GM19438 (cell line): ENCODE measurements around the gene FAM3D.

Experiments used
- ATAC-seq: cut with Tn5 transposase; IDR thresholded peaks from one replicate; pipeline ENCODE4 v1.9.1; 2021; ENCODE audit warnings: low read depth; ENCODE audit not compliant: unreplicated experiment

FAM3D gene

DNA sequence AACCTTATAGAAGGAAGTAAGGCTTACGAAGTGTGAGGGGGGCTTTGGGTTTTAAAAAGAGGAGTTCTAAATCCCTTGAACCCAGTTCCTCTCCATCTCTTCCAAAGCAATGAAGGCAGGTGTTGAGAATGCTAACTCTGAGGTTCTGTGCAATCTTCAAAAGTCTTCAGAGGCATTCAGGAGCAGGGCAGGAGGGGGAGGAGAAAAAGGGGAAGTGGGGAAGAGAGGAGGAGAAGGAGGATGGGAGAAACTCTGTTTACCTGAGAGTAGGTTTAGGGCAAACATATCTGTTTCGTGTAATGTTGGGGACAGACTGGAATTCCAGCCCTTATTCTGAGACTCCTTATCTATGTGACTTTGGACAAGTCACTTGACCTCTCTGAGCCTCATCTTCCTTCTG is 36.9 kb downstream of the FAM3D start:
- ATAC-seq, result no peak

DNA sequence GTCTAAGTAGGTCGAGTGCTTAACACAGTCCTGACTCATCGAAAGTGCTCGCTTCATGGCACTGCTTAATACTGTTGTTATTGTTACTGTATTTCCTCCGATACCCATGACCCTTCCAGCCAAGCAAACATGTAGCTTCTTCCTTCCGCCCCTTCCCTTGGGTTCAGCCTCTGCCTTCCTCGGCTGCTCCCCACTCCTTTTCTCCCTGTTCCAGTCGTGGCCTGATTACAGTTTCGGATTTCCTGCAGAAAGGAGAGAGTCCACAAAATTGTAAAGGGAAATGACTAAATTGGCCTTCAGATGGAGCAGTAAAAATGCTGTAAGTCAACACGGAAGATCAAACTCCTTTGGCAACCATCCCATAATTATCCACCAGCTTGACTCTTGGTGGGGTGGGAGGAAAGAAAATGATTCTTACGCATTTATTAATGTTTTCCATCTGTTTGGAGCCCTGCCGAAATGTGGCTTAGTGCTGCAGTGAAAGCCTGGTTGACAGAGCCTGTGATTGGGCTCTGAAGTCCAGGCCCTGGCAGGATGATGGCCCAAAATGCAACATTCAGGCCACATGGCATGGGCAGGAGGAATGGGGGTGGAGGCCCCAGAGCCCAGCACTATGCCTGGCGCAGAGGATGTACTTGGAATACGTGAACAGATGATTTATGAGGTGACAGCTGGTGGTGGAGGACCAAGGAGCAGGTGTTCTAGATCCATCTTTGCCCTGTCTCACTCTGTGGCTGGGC is 37.6 kb downstream of the FAM3D start:
- no peak for ATAC-seq

DNA sequence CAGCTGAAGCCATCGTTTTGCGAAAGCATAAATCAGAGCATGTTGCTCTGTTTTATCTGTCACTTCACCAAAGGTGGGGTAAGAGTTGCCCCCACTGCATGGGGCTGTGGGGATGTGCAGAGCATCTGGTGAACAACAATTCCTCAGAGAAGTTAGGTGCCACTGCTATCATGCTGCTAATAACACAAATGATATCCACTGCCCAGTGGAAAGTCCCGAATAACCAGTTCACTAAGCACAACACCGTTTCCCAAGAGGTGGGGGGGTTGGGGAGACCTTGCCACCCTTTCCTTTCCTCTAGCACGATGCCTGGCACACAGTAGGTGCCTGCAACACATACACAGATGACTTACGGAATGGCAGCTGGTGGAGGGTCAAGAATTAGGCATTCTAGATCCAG is 38.6 kb downstream of the FAM3D start:
- no peak for ATAC-seq

DNA sequence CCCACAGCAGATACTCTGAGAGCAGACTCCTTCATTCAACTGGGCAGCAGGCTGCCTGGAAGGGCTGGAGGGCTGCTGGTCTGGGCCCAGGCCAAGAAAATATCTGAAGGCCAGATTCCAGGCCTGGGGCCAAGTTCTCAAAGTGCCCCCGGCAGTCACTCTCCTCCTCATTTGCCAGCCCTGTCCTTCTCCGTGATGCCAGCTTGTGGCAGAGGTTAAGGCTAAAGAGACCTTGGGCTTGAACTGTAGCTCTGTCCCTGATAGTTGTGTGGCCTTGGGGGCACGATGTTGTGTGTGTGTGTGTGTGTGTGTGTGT is 39.0 kb downstream of the FAM3D start:
- ATAC-seq, result no peak

DNA sequence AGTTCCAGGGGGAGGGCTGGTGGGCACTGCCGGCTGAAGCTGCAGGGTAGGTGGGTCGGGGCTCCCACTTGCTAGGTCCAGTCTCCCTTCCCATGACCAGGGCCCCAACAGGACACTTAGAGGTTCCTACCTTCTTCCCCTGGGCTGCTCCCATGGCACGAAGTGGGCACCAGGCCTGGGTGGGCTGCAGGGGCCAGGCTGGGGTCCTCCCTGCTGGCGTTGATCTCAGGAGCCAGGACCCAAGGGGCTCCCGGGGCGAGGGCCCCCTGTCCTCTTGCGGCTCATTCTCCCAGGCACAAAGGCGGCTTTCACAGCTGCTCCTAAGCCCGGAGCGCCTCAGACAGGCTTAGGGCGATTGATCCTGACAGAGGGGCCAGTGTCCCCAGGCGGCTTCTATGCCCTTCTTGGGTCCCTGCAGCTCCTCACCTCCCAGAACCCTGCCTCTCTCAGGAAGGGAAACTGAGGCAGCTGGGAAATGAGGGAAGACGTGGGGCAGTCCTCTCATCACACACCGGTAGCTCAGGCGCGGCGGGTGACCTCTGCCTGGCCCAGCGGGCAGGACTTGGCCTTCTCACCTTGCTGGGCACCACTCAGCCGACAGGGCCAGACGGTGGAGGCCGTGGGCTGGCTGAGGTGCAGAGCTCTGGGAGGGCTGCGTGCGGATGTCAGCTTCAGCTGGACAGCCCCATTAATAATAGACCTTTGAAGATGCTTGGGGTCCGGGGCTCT is 39.6 kb downstream of the FAM3D start:
- no peak for ATAC-seq

DNA sequence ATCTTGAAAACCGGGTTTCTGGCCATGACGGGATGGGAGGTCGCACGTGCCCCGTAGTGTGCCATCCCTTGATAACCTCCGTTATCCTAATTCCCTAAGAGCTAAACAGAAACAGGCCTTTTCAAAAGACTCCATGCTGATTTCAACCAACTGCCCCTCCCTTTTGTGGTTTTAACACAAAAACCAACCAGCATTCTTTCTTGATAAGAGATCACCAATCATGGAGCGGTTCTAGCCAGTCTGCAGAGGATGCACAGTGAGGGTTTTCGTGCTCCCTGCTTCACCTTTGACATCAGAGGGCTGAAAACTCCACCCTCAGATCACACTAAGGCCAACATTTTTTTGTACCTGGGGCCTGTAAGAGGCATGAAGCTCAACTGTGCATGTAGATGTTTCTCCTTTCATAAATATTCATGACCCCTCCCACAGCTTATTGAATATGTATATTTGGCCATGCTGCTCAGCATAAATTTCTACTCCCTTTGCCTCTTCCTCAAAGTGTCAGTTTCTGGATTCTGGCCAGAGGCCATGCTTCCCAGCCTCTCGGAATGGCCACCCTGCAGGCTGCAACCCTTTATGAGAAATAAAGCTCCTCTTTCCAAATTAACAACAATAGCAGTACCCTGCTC is 41.3 kb downstream of the FAM3D start:
- no peak for ATAC-seq

DNA sequence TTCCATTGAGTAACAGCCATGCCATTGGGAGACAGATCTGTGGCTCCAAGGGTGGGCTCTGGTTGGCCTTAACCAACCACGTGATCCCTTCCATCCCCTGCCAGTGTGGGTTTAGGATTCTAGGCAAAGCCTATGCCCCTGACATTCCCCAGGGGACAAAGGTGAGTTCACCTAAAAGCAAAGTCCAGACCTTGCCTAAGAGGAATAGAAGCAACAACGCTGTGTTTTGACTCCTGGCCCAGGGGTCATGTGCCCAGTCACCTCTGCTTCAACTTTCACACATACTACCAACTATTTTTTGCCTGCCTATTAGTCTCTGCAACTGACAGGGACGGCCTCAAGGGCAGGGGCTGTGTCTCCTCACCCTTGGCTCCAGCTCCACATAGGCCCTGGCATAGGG is 42.0 kb downstream of the FAM3D start:
- ATAC-seq, result no peak

DNA sequence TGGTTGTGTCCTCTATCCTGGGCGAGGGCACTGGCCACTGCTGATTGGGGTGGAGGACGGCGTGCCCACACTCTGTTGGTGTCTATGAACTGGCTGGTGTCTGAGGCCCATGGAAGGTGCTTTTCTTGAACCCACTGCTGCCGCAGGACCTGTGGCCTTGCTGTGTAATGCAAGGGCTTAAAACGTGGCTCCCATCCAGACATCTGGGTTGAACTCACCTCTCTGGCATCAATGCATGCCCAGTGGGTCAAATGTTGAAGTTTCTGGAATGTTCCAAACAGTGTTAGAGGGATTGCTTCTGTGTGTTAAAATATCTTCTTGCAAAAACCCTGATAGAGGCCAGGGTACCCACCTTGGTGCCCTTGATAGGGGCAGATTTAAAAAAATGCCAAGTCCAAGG is 42.6 kb downstream of the FAM3D start:
- ATAC-seq, result no peak

DNA sequence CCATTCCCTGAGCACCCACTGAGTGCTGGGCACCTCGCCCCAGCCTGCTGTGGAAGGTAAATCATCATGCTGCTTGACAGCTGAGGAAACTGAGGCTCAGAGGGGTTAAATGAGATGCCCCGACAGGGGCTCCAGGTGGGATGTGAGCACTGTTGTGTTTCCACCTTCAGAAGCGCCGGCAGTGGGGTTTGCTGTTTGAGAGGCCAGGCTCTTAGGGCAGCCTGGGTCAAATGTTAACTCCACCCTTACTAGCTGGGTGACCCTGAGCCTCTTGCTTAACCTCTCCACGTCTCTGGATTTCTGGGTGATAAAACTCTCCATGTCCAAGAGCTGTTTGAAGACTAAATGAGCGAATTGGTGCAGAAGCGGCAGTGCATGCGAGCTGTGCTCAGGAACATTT is 43.1 kb downstream of the FAM3D start:
- no peak for ATAC-seq

DNA sequence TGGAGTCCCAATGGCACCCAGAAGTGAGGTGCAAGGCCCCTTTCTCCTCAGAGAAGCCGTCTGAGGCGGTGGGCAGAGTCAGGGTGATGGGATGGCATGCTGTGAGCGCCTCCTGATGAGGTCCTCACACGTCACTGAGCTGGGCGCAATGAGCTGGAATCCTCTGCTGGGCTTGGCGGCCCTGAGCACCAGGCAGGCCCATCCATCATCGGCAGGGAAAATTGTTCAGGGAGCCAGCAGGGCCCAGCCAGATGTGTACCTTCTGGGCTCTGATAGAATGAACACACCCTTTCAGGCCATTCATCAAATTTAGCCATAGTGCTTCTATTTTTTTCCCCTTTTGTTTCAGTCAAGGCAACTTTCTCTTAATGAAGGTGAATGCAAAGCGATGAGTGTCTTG is 43.7 kb downstream of the FAM3D start:
- ATAC-seq, result no peak

DNA sequence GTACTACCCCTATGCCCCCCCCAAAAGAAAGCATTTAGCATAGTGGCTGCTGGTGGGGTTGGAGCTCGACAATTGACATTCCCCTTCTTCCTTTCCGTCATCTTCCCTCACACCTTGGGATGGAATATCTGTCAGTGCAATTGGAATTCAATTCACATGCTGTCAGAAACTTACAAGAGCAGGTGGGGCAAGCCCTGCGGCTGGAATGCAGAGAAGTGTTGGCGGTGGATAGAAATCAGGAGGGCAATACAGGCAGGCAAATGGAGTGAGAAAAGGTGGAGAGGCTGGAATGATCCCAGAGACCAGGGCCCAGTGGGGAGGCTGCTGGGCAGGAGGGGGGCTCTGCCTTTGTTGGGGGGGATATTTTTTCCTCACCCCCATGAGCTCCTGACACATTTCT is 44.1 kb downstream of the FAM3D start:
- no peak for ATAC-seq

DNA sequence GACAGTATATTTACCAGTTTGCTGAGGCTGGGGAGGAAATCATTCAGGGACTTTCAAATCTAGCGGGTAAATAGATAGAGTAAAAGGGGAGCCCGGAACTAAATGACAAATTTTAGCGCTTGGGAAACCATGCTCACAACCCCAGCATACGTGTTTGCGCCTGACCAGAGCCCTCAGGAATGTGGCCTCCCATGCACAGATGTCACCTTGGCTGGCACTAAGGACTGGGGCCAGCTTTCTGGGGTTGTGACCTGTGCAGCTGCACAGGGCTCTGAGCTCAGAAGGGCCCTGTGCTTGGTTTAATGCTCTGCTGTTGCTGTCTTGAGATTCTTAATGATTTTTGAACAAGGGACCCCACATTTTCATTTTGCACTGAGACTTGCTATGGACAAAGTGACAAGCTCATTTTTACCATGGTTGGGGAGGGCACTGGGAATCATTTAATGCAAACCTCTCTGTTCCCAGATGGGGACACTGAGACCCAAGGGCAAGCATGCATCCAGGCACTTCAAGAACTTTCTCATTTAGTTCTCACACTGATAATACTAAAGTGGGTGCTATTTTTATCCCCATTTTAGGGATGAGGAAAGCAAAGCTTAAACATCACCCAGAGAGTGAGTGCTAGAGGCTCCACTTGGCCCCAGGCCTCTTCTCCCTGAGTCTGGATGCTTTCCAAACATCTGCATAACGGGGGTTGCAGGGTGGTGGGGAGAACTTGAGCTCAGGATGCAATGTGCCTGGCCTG is 45.3 kb downstream of the FAM3D start:
- ATAC-seq, result no peak

DNA sequence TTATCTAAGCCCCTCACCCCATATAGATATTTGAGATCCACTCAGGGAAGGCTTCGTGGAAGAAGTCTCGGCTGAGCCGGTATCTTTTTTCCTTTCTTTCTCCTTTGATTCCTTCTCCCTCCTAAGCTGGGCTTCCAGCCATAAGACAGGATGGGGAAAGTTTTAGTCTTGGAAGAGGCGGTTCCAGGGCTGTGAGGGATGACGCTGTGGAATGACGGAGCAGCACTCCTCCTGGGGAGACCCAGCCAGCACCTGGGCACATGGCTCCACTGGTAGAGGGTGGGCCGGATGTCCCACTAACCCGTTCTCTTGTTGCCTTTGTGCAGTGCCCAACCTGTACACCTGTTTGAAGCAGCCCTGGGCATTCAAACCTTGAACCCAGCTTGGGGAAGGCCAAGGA is 46.2 kb downstream of the FAM3D start:
- no peak for ATAC-seq

DNA sequence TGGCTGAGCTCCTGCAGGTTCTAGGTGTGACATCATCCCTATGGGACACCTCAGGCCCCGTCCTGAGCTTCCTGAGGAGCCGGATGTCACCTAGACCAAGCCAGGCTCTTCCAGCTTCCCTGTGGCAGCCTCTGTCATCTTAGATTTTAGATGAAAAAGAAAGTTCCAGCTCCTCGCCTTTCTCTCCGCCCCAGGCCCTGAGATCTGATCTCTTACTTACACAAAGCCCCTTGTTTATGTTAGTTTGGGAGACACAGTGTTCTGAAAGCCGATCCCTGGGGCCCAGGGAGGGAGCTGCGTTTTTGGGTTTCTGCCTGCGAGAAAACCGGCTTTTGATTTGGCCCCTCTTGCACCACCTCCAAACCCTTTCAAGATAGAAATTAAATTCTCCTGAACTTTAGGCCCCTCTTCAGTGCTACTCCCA is 49.2 kb downstream of the FAM3D start:
- no peak for ATAC-seq

DNA sequence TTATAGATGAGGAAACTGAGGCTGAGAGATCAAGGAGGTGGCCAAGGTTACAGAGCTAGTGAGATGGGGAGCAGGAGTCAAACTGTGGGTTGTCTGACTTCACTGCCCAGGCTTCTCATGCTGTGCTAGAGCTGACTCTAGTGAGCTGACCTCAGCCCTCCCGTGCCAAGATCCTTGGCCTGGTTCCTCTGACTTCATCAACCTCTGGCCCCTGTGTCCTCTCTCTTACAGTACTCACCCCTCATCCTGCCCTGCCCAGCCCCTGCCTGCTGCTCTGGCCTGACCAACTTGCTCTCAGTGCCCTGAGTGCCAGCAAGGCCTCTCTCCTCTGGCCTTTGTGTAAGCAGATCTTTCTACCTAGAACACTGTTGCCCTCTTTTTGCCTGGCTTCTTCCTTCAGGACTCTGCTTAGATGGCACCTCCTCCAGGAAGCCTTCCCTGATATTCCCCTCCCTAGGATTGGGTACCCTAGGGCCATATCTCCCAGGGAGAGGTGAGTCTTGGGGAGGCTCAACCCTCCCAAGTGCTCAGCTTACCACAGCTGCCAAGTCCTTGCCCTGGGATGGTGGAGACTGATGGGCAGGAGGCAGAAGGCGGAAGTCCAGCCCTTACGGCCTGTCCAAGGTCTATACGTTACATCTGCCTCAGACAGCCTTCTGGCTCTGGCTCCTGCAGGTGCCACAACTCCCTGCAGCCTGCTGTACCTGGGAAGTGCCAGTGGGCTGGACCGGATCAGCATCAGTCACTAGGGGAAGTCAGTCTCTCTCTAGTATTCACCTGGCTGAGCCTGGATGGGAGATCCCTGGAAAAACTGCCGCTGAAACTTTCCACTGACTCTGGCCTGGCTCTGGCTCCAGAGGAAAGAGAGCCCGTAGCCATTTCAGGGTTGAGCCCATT is 53.1 kb downstream of the FAM3D start:
- ATAC-seq, result no peak

DNA sequence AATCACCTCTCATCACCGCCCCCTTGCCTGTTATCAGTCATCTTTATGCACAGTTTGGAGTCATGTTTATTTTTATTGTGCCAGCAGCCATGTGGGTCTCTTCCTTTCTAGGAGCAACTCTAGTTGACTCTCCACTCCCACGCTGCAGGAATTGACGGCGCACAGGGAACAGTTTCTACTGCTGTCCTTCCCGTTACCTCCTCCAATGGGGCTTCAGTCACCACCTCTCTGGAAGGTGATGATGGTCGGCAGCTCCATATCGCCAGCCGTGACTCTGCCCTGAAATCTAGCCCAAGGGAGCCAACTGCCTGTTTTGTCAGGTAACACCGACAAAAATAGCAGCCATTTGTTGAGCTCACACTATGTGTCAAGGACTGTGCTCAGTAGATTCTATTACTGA is 53.7 kb downstream of the FAM3D start:
- ATAC-seq, result no peak

DNA sequence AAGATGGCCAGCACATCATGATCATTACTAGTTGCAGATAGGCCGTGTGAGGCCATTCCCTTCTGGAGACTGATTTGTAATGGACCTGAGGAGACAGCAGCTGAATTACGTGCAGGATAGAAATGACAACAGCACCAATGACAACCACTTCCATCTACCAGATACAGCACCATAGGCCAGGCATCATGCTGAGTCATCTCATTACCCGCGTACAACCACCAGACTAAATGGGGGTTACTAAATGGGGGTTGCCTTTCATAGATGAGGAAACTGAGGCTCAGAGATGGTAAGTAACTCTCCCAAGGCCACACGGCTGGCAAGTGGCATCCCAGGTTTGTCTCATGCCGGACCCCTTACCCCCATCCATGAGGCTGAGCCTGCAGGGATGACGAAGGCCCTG is 56.6 kb downstream of the FAM3D start:
- ATAC-seq, result no peak

DNA sequence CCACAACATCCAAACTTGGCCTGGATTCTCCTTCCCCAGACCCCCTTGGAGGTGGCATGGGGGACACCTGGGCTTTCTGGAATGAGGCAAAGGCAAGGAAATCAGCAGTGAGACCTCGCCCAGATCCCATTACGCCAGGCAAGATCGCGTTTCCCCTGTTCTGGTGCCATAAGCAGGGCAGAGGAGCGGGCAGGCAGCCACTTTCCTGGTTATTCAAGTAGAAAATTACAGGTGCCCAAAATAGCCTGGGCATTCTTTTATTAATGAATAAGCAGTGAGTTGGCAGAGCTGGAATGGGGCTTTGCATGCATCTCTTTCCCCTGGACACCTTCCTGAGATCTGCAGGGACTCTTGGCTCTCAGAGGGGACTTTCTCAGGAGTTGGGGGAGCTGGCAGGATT is 57.9 kb downstream of the FAM3D start:
- ATAC-seq, result no peak

DNA sequence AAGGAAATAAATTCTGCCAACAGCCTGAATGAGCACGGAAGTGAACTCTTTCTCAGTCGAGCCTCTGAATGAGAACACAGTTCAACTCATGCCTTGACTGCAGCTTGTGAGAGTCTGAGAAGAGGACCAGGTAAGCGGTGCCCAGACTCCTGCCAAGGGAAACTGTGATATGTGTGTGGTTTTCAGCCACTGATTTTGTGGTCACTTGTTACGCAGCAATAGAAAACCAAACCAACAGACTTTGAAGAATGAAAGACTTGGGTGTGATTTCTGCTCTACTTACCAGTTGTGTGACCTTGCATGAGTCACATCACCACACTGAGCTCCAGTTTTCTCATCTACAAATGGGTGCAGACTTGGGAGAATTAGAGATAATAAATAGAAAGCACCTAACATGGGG is 58.8 kb downstream of the FAM3D start:
- no peak for ATAC-seq

DNA sequence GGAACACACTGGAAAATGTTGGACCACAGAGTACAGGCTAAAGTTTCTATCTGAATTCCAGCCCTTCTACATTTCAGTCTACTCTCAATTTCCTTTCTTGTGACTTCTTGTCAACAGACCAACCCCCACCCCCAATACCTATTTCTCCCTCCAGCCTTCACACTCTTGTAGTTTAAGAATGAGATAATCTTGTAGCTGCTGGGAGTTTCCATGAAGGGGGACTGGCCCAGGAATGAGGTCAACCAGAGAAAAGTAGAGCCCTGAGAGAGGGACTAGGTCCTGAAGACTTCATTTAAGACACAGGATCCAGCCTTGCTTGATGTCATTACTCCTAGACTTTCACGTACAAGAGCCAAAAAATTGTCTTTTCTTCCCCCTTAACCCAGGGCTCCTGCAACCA is 59.9 kb downstream of the FAM3D start:
- ATAC-seq, result no peak
